DND-41 (cell line): ENCODE measurements around the gene CALCOCO1.

Experiments
- CTCF ChIP-seq: IDR thresholded peaks from 2 replicates; pipeline ENCODE4 v1.5.1; 2012; ENCODE audit warnings: borderline replicate concordance, low read length, moderate library complexity, mild to moderate bottlenecking; ENCODE audit not compliant: poor library complexity, severe bottlenecking; ENCODE audit errors: extremely low read depth
- EZH2 ChIP-seq: IDR thresholded peaks from 3 replicates; pipeline ENCODE4 v1.6.1; 2012; ENCODE audit warnings: borderline replicate concordance, low read depth, mild to moderate bottlenecking, moderate library complexity, low read length, inconsistent platforms; ENCODE audit not compliant: severe bottlenecking

- TF ChIP-seq CTCF (no peak), EZH2 (no peak)
Observed at GRCh38 chr12:53660041-53660440, 67.2 kb downstream of the CALCOCO1 start.
